ENCODE measurements around the gene CFAP68.
"Not testable (repeated sequence)": the region's sequence is repeated elsewhere in the genome, so short reads cannot be mapped to it uniquely, and the experiment has no call there.

Gene CFAP68

DNA sequence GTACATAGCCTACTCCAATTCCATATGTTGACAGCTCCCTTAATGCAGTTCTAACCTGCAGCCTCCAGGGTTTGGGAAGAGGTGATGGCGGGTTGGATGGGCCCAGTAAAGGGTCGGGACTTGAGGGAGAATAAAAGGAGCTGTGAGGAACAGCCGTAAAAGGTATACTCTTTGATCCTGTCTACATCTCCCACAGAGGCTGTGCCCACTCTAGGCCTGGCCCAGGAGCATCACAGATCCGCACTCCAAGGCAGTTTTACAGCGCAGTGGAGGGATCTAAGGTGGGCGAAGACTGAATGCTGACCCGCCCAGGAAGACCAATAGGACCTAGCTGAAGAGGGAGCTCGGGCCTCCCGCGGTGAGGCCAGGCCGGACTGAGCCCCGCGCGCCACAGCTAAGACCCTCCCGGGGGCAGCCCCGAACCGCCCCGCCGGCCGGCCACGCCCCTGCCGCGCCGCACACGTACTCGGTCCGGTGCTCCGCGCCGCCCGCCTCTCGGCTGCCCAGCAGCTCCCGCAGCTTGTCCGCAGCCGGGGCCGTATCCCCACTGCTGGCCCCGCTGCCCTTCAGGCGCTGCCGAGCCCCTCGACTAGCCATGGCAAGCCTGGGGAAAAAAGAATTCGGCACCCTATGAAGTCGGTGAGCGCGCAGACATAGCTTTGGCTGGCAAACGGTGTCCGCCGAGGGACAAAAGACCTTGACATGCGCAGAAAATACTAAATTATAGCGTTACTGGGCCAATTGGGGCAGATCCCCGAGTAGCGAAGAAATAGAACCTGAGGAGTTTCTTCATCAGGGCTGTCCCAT, 8.3 kb upstream of the CFAP68 start, which contains the start of gene ALG9:
Gene ALG9 (minus strand): TSS at position 696 of the 807 bp plus-strand sequence. CDS start 99 bp downstream, at position 597.
- peak; percentile 88 for DNase-seq

DNA sequence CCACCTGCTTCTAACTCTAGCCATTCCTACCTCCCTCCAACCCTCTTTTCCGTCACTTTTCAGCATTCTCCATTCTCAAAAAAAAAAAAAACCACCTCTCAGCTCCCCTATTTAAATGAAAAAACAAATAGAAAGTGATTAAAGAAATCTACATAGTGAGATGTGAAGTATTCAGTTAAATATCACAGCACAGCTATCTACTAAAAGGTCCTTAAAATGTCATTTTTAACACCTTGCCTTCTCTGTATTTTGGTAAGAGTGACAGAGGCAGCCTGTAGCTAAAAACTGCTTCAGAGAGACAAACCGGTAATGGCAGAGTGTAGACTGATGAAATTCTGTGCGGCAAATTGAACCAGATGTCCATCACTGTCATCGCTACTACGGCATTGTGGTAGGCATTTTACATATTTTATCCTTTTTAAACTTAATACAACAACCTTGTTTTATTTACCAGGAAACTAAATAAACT, 7.6 kb upstream of the CFAP68 start:
- peak; percentile 3 for DNase-seq

DNA sequence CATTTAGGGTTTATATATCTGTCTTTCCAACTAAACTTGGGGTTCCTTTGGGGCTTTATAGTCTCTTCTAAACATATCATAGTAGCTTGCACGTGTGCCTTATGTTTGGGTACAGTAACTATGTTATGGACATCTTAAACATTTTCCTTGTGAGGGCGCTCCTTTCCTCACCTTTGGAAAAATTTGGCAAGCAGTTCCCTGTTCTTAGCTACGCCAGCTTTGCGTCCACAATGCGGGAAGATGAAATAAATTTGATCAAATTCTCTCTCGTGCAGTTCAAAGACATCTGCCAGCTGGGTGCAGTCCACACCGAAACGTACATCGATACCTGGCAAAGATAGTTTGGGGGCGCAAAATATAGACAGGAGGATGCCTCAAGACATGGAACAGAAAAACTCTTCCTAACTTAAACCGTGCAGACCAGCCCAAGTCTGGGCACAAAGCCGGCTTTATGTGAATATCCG, 924 bp upstream of the CFAP68 start:
- peak; percentile 36 for DNase-seq

DNA sequence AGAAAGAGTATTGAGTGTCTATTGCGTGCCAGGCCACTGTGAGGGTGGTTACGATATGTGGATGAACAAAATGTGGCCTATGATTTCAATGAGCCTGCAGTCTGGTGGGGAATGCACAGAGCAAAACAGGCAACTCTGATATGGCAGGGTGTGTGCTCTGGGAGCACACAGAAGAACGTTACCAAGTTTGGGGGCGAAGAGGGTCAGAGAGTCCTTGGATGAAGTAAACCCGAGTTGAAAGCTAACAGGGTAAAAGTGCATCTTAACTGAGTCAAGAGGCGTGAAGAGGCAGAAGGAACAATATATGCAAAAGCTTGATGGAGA, 258 bp downstream of the CFAP68 start:
- DNase-seq: no peak

DNA sequence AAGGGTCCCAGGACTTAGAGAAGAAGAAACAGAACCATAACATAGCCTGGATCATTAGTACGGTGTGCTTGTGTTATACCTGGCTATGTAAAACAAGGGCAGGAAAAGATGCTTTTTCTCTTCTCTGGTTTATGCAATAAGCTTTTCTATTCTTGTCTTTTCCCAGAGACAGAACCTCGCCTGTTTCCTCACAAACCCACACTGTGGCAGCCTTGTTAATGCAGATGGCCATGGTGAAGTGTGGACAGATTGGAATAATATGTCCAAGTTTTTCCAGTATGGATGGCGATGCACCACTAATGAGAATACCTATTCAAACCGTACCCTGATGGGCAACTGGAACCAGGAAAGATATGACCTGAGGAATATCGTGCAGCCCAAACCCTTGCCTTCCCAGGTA, 2.9 kb downstream of the CFAP68 start:
- DNase-seq: no peak

DNA sequence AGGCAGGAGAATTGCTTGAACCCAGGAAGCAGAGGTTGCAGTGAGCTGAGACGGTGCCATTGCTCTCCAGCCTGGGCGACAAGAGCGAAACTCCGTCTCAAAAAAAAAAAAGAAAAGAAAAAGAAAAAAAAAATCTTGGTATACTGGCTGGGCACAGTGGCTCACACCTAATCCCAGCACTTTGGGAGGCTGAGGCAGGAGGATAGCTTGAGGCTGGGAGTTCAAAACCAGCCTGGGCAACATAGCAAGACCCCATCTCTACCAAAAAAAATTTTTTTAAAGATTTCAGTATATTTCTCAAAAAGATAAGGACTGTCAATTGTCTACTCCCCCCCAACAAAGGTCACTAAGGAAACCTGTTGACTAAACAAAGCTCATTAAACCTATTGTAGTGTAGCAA, 5.7 kb downstream of the CFAP68 start:
- DNase-seq: not testable (repeated sequence)

DNA sequence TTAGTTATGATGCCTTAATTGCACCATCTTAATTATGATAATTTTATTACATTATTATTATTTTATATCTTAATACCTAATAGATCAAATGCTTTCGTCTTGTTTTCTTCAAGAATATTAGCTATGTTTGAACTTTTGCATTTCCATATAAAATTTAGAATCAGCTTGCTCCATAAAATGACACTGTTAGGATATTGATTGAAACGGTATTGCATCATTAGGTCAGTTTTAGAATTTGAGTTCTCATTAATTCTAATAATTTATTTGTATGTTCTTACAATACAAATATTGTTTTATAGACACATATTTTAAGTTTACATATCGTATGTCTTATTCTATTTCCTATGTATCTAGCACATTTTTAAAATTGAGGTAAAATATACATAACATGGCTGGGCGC, 6.7 kb downstream of the CFAP68 start:
- no peak for DNase-seq

DNA sequence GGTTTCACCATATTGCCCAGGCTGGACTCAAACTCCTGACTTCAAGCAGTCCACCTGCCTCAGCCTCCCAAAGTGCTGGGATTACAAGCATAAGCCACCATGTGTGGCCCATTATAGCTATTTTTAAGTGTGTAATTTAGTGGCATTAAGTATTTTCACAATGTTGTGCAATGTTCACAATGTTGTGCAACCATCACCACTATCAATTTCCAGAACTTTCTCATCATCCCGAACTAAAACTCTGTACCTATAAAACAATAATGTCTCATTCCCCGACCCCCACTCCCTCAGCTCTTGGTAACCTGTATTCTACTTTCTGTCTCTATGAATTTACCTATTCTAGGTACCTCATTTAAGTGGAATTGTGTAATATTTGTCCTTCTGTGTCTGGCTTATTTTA, 7.5 kb downstream of the CFAP68 start:
- DNase-seq: no peak

DNA sequence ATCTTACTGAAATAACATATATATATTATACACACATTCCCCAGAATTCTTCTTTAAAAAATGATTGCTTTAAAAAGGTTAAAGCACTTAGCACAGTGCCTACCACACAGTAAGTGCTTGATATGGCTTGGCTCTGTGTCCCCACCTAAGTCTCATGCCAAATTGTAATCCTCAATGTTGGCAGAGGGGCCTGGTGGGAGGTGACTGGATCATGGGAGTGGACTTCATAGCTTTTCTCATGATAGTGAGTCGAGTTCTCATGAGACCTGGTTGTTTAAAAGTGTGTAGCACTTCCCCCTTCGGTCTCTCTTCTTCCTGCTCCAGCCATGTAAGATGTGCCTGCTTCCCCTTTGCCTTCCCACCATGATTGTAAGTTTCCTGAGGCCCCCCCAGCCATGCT, 26.1 kb downstream of the CFAP68 start:
- DNase-seq: peak; percentile 87

DNA sequence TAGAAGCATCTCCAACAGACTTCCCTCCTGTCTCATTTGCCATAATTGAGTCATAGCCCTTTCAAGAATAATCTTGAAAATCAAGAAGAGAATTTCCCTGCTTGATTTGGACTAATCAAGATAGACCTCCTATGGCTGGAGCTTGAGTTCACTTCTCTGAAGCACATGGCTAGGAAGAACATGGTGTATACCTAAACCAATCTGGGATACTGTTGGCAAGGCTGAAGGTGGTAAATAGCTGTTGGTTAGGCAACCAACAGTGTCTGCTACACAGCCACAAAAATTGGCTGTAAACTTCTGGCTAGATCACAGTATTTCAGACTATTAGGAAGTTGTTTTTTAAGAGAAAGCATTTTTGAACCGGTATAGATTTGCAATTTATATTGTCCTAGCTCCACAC, 27.3 kb downstream of the CFAP68 start:
- DNase-seq: no peak

DNA sequence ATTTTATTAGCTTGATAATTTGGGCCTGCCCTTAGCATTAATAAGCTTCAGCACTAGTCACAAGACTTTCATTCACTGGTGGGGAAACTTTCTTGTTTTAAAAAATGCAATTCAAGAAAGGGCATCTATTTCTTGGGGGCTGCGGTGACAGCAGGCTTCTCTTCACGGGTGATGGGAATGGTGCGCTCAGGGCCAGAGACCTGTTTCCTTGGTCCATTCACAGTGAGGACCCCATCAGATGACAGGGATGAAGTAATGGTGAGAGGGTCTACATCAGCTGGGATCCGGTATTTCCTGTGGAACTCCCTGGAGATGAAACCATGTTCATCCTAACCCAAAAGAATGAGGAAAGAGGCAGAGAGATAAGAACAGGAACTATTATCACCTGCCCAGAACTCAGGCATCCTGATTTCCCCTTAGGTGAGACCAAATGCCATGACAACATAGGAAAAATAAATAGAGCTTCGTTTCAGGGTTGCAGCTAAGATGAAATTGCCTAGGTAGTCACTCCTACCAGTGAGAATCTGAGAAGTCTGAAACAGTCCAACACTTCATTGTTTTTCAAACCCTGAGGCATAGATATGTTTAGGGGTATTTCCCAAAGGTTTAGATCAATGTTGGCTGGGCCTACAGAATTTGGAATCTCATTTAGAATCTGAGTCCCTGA, 29.4 kb downstream of the CFAP68 start:
- DNase-seq: no peak

DNA sequence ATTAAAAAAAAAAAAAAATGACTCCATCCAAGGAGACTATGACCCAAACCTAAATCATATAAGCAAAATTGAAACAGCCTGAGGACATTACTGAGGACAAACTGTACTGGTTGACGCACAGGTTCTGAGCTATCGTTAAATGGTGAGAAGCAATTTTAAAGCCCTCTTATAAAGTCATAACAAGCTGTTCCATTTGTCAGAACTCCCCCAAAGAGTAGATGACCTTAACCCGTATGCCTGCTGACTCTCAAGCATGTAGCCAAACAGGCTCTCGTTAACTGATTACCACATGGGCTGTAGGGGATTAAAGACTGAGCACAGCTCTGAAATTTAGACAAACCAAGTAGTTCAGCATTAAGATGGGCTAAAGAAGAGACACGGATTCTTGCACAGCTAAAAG, 30.0 kb downstream of the CFAP68 start:
- DNase-seq: no peak

DNA sequence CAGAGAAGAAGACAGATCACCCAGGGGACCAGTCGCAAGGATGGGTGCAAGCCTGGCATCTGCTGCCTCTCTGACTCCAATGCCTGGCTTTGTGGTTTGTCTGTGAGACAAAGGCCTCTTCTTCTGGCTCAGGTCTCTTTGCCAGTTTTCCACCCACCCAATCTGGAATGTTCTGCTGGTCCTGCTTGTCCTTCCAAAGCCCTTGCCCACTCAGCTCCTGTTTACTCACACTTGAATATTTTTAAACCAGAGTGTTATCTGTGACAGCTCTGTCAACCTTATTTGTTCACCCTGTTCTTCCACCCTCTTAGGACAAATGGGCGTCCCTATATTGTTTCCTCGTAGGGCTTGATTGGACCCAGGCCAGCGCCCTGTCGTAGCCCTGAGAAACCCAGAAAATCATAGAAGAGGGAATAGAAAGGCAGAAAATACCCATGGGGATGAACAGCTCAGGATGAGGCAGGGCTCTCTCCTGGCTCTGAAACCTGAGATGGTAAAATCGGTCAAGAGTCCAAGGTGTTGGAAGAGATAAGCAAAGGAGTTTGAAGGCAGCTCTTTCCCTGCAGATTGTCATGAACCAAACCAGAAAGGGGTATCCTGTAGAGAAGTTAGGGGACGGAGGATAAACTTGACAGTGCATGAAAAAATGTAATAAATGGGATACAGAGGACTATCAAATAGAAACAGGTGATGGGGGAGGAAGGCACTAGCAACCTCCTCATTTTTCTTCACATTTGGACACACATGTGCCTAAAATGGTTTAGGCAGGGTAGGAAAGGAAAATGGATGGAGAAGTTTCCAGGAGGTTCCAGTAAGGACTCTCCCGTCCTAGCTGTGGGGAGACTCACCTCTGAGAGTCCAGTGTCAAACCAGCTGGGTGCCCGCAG, 31.6 kb downstream of the CFAP68 start:
- no peak for DNase-seq

DNA sequence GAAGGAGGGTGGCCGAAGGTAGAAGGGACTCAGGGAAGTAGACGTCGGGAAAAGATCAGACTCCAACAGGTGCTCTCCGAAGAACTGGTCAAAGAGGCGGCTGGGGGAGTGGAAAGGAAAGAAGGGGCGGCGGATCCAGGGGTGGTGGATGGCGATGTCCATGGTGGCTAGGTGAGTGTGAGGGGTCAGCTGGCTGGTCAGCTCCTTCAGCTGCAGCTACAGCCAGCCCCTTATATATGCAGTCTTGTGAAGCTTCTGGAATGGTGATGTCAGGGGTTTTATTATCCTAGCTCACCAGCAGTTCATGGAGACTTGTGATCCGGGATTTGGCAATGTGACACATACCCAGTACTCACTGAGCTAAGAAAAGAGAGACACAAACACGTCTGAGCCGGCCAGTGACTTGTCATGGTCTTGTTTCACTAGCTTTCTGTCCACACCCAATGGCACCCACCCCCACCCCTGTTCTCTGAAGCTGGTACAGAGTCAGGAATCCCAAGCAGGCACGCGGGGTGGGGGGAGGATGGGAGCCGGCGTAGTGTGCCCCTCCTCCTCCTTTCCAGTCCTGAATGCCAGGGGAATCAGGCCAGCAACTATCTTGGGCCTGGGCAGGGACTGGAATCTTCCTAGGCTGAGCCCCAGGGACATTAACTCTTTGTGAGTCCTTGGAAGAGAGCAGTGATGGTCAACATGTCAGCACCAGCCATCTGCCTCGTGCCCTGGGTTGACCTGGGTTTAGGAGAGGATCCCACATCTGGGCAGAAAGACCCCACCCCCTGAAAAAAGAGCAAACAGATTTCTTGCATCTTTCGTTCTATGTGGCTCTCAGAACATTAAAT, 32.4 kb downstream of the CFAP68 start, which contains the start of gene CRYAB:
Gene CRYAB (minus strand): TSS at position 208 of the 839 bp plus-strand sequence. CDS start 46 bp downstream, at position 162.
- peak; percentile 100 for DNase-seq

DNA sequence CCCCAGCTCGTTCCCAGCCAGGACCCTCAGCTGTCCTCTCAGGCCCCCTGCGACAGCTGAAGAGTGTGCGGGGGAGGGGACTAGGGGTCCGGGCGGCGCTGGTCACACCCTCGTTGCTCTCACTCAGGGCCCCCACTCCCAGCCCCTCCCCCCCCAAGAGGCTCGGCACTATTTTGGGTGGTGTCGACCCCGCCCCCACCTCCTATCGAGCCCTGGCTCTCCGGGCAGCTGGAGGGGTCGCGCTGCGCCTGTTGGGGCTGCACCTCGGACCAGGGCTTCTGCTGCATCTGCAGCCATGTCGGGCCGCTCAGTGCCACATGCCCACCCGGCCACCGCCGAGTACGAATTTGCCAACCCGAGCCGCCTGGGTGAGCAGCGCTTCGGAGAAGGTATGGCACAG, 33.2 kb downstream of the CFAP68 start, which contains the start of gene HSPB2:
Gene HSPB2 (plus strand): TSS at position 200 of the 400 bp plus-strand sequence. CDS start 96 bp downstream, at position 296.
- DNase-seq: peak; percentile 35

DNA sequence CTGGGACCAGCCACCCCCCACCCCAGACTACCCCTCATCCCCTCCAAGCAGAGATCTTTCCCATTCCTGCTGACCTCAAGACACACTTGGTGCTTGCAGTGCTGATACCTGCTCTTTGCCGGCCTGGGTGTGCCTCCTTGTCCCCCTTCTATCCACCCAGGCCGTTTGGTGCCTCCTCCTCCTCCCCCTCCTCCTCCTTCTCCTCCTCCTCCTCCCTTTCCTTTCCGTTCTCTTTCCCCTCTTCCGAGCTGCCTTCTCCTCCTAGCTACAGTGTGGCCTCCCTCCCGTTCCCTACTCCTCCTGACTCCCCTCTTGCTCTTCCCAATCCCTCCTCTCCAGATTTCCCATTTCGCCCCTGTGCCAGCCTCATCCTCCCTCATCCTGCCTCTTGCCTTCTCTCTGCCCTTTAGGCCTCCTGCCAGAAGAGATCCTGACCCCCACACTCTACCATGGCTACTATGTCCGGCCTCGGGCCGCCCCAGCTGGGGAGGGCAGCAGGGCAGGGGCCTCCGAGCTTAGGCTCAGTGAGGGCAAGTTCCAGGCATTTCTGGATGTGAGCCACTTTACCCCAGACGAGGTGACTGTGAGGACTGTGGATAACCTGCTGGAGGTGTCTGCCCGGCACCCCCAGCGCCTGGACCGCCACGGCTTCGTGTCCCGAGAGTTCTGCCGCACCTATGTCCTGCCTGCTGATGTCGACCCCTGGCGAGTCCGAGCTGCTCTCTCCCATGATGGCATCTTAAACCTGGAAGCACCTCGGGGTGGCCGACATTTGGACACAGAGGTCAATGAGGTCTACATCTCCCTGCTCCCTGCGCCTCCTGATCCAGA, 33.9 kb downstream of the CFAP68 start:
- DNase-seq: peak; percentile 74

DNA sequence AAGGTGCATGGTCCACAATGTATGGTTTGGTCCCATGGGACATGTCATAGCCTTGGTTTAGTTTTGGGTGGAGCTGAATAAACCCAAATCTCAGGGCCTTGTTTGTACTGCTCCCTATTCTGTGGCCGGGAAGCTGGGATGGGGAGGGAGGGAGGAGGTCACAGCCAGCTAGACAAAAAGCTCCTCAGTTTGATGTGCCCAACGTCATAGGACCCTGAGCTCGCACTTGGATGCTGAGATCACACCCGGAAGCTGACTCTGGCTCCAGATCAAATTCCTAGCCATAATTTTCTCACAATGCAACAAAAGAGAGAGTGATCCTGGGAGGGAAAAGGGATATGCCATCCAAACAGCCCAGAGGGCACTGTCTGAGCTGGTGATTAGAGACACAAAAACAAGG, 34.7 kb downstream of the CFAP68 start:
- peak; percentile 97 for DNase-seq

DNA sequence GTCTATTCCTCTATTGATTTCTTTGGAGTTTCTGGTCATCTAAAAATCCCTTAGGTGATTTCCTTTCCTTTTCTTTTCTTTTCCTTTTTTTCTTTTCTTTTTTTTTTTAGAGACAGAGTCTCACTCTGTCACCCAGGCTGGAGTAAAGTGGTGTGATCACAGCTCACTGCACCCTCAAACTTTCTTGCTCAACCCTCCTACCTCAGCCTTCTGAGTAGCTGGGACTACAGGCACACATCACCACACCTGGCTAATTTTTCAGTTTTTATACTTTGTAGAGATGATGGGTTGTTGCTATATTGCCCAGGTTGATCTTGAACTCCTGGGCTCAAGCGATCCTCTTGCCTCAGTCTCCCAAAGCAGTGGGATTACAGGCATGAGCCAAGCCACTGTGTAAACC, 37.4 kb downstream of the CFAP68 start:
- no peak for DNase-seq

DNA sequence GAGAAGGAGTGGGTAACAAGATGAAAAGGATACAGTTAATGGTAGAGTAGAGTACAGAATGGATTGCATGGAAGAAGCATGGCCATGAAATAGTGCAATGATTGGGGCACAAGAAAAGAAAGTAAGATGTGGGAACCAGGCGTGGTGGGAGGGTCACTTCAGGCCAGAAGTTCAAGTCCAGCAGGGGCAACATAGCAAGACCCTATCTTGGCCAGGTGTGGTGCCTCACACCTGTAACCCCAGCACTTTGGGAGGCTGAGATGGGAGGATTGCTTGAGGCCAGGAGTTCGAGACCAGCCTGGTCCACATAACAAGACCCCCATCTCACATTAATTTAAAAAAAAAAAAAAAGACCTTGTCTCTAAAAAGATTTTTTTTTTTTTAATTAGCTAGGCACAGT, 38.0 kb downstream of the CFAP68 start:
- no peak for DNase-seq

DNA sequence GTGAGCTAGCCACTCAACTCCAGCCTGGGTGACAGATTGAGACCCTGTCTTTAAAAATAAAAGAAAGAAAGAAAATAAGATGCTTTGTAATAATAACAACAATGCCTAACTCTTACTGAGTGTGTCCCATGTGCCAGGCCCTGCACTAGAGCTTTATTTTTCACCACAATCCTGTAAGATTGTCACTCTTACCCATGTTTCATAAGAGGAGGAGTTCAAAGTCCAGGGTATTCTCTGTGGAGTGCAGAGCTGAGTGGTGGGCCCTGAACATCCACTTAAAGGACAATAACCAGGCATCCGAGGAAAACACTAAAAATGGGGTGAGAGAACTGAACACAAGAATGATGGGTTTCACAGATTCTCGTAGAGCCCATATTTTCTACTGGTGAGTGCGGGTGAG, 38.4 kb downstream of the CFAP68 start:
- no peak for DNase-seq

Data from fibroblast of skin of back (primary cell).